Vagina (tissue), 2 donors: ENCODE measurements around the gene EHD1. TPM values are rescaled to one million over a fixed set of nuclear protein-coding genes. Genes with fewer than 3 reads are reported as not detected.
A peak's percentile ranks its signal among the peaks of the same experiment; 100 is the strongest.

Experiments used
- DNase-seq, 2 donors: peaks; one replicate each; pipeline ENCODE4 v3.0.0-alpha.2; 2017; ENCODE audit errors: extremely low spot score in 2 of 2
- H3K27ac ChIP-seq: fragments of 200-600 bp; sonication (generic); one replicate; pipeline ENCODE4 v1.5.1; 2019
- H3K27me3 ChIP-seq: fragments of 200-600 bp; sonication (generic); one replicate; pipeline ENCODE4 v1.5.1; 2019
- H3K36me3 ChIP-seq, 2 donors: fragments of 200-600 bp; sonication (generic); one replicate each; pipeline ENCODE4 v1.5.1; 2017 to 2019
- H3K4me1 ChIP-seq: fragments of 200-600 bp; sonication (generic); one replicate; pipeline ENCODE4 v1.5.1; 2019
- H3K4me3 ChIP-seq, 2 donors: fragments of 200-600 bp; sonication (generic); 1 replicate in 1 of 2; 2 replicates in 1 of 2; pipeline ENCODE4 v1.5.1; 2016 to 2019
- H3K9me3 ChIP-seq: fragments of 200-600 bp; sonication (generic); one replicate; pipeline ENCODE4 v1.5.1; 2019
- POLR2A ChIP-seq, 2 donors: fragments of 450-650 bp; IDR thresholded peaks; one replicate each; pipeline ENCODE4 v1.6.1; 2017; ENCODE audit warnings: antibody characterized with exemption in 2 of 2, mild to moderate bottlenecking in 2 of 2, moderate library complexity in 2 of 2
- POLR2AphosphoS5 ChIP-seq, 2 donors: sonication (generic); formaldehyde crosslinking; IDR thresholded peaks; one replicate each; pipeline ENCODE4 v1.9.0; 2017; ENCODE audit warnings: antibody characterized with exemption in 2 of 2, mild to moderate bottlenecking in 2 of 2, low read depth in 1 of 2; ENCODE audit not compliant: insufficient read depth in 1 of 2
- intact Hi-C: fragments of 100-400 bp; cut with DNase I; formaldehyde crosslinking; loops from one replicate; pipeline ENCODE4 v1.15.1; 2023
- total RNA-seq: library from RNA; depleted of rRNA; stranded (reverse); fragments of >200 nt; gene quantifications from one replicate; pipeline ENCODE4 v1.2.3, GENCODE V29; 2016
- TF ChIP-seq, protein P1 (sequence below), 3 experiments: fragments of 450-650 bp in 2 of 3; fragments of 200-600 bp in 1 of 3; sonication (generic) in 1 of 3; IDR thresholded peaks; one replicate each; pipeline ENCODE4 v1.5.1; 2017 to 2019; ENCODE audit warnings: antibody characterized with exemption in 3 of 3, mild to moderate bottlenecking in 2 of 3, moderate library complexity in 2 of 3

EHD1 gene
- total RNA-seq, 1 donor from 2014 or later, result 61.6 TPM

DNA sequence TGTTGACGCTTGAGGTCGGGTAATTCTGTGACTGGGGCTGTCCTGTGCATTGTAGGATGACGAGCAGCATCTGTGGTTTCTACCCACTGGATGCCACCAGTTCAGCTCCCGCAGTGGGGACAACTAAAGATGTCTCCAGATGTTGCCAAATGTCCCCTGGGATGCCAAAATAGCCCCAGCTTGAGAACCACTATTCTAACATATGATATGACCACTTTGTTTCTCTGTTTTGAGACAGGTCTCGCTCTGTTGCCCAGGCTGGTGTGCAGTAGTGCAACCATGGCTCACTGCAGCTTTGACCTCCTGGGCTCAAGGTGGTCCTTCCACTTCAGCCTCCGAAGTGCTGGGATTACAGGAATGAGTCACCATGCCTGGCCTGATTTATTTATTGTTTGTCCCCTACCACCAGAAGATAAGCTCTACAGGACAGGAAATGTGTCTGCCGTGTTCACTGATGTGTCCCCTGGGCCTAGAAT lies 63.7 kb downstream of the EHD1 start:
- intact Hi-C loops, result no loop called here
- no peak overlapping the region for H3K27ac ChIP-seq
- peaks cover 8% of the 10 kb centered on the region for H3K4me1 ChIP-seq
- no peaks in the 10 kb centered on the region for H3K36me3 ChIP-seq
- no peaks in the 10 kb centered on the region for H3K27me3 ChIP-seq
- no peak overlapping the region for H3K4me3 ChIP-seq
- TF ChIP-seq POLR2A (IDR thresholded peaks at IDR 0.05) (no peak), POLR2AphosphoS5 (IDR thresholded peaks at IDR 0.05; ENCODE audit: insufficient read depth in 1 of 2, low read depth in 1 of 2) (no peak)
- TF ChIP-seq, protein P1, sequence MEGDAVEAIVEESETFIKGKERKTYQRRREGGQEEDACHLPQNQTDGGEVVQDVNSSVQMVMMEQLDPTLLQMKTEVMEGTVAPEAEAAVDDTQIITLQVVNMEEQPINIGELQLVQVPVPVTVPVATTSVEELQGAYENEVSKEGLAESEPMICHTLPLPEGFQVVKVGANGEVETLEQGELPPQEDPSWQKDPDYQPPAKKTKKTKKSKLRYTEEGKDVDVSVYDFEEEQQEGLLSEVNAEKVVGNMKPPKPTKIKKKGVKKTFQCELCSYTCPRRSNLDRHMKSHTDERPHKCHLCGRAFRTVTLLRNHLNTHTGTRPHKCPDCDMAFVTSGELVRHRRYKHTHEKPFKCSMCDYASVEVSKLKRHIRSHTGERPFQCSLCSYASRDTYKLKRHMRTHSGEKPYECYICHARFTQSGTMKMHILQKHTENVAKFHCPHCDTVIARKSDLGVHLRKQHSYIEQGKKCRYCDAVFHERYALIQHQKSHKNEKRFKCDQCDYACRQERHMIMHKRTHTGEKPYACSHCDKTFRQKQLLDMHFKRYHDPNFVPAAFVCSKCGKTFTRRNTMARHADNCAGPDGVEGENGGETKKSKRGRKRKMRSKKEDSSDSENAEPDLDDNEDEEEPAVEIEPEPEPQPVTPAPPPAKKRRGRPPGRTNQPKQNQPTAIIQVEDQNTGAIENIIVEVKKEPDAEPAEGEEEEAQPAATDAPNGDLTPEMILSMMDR (IDR thresholded peaks at IDR 0.05), result no peak
- no peak for DNase-seq
- H3K9me3 ChIP-seq, result no peaks in the 10 kb centered on the region

DNA sequence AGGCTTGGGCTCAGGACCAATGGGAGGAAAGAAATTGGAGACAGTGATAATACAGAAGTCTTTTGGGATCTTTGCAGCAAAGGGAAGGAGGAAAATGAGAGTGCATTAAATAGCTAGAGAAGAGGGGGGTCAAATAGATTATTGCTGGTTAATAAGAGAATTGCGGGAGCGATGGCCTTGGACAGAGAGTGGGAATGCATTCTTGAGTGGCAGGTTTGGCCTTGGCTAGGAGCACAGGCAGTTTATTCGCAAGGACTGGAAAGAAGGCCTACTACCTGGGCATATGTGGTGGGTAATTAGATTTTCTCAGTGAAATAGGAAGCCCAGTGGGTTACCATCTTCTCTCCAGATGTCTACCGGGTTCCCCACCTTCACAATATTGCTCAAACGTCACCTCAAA lies 64.6 kb downstream of the EHD1 start:
- TF ChIP-seq POLR2A (IDR thresholded peaks at IDR 0.05), result no peak
- no peak for TF ChIP-seq POLR2AphosphoS5 (IDR thresholded peaks at IDR 0.05; ENCODE audit: insufficient read depth in 1 of 2, low read depth in 1 of 2)
- TF ChIP-seq, protein P1 (IDR thresholded peaks at IDR 0.05), result no peak
- H3K36me3 ChIP-seq, result no peaks in the 10 kb centered on the region
- no peak overlapping the region for H3K27ac ChIP-seq
- DNase-seq, result no peak
- H3K27me3 ChIP-seq, result no peaks in the 10 kb centered on the region
- peaks cover 16% of the 10 kb centered on the region for H3K4me1 ChIP-seq
- H3K9me3 ChIP-seq, result no peaks in the 10 kb centered on the region
- H3K4me3 ChIP-seq, result no peak overlapping the region
- intact Hi-C loops, result no loop called here

DNA sequence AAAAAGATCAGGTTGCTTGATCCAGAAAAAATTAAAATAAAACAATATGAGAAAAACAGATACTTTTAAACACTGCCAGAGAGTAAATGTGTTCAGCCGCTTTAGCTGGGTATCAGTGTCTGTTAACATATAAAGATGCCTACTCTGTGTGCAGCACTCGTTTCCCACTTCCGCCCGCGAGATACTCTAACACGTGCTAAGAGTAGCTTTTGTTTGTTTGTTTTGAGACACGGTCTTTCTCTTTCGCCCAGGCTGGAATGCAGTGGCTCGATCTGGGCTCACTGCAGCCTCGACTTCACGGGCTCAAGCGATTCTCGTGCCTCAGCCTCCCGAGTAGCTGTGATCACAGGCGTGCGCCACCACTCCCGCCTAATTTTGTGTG lies 67.5 kb downstream of the EHD1 start:
- no peak for DNase-seq
- Histone ChIP-seq H3K27me3 (no peaks in the 10 kb centered on the region), H3K27ac (peak overlapping the region; percentile 71), H3K4me1 (peaks cover 22% of the 10 kb centered on the region), H3K36me3 (no peaks in the 10 kb centered on the region), H3K4me3 (peak overlapping the region; percentile 77 to 91), H3K9me3 (no peaks in the 10 kb centered on the region)
- TF ChIP-seq POLR2A (IDR thresholded peaks at IDR 0.05) (no peak), POLR2AphosphoS5 (IDR thresholded peaks at IDR 0.05; ENCODE audit: insufficient read depth in 1 of 2, low read depth in 1 of 2) (no peak)
- TF ChIP-seq, protein P1 (IDR thresholded peaks at IDR 0.05), result no peak
- intact Hi-C loops, result no loop called here

DNA sequence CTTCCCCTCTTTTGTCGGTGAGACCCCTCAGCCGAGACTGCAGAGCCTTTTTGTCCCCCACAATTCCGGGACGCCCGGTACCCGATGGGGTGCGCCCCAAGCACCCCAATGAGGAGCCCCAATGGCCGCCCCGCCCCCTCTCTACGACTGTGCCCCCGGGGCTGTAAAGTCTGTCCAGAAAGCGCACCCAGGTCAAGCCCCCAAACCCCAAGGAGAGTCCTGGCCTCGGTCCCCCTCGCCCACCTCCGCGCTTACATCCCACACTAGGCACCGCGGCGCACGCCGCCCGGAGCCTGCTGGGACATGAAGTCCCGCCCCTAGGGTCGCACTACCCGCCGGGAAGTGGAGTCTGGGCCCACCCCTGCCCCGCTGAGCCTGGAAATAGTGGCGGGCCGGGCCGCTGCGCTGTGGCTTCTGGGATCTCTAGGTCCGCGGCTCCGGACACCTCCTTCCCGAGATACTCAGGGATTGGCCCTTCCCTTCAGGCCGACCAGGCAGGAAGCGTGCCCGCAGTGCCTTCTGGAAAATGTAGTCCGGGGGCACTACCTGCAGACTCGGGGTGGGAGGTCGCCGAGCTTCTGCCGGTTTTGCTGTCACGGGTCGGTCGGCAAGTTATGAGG lies 68.0 kb downstream of the EHD1 start, which contains the start of gene MEN1:
TSS of gene MEN1 (minus strand) at position 281 of the 620 bp plus-strand sequence. CDS start 442 bp downstream, outside the sequence.
- TF ChIP-seq POLR2AphosphoS5 (IDR thresholded peaks at IDR 0.05; ENCODE audit: insufficient read depth in 1 of 2, low read depth in 1 of 2), result peak; percentile 92 to 98
- TF ChIP-seq, protein P1 (IDR thresholded peaks at IDR 0.05), result no peak
- peak in 1 of 2 donors; percentile 64 for TF ChIP-seq POLR2A (IDR thresholded peaks at IDR 0.05)
- Histone ChIP-seq H3K36me3 (no peaks in the 10 kb centered on the region), H3K9me3 (no peaks in the 10 kb centered on the region), H3K4me3 (peak within 1 kb of the TSS; percentile 77 to 91), H3K27me3 (no peaks in the 10 kb centered on the region), H3K4me1 (peaks cover 22% of the 10 kb centered on the region), H3K27ac (peak within 1 kb of the TSS; percentile 71)
- DNase-seq, result peak in 1 of 2 donors; percentile 95
- intact Hi-C loops, result no loop called here

DNA sequence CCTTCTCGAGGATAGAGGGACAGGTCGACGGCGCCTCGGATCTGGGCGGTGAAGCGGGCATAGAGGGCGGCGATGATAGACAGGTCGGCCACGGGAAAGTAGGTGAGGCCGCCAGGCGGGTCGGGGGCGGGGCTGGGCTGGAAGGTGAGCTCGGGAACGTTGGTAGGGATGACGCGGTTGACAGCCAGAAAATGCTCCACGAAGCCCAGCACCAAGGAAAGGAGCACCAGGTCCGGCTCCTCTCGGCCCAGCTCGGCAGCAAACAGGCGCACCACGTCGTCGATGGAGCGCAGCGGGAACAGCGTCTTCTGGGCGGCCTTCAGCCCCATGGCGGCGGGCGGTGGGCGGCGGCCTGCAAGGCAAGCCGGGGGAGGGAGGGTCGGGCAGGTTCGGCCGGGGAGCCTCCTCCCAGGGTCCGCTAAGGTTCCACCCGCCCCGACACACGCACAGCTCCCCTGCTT lies 68.6 kb downstream of the EHD1 start:
- no peaks in the 10 kb centered on the region for H3K9me3 ChIP-seq
- no peaks in the 10 kb centered on the region for H3K36me3 ChIP-seq
- intact Hi-C loops, result no loop called here
- peak overlapping the region; percentile 77 to 91 for H3K4me3 ChIP-seq
- H3K4me1 ChIP-seq, result peaks cover 22% of the 10 kb centered on the region
- H3K27ac ChIP-seq, result peak overlapping the region; percentile 71
- H3K27me3 ChIP-seq, result no peaks in the 10 kb centered on the region
- no peak for DNase-seq
- no peak for TF ChIP-seq POLR2AphosphoS5 (IDR thresholded peaks at IDR 0.05; ENCODE audit: insufficient read depth in 1 of 2, low read depth in 1 of 2)
- TF ChIP-seq, protein P1 (IDR thresholded peaks at IDR 0.05), result no peak
- TF ChIP-seq POLR2A (IDR thresholded peaks at IDR 0.05), result no peak
